DND-41 (cell line): ENCODE measurements around the gene MCU.
"Not testable (repeated sequence)": the region's sequence is repeated elsewhere in the genome, so short reads cannot be mapped to it uniquely, and the experiment has no call there.

Source experiments
- ATAC-seq: fragments of 200-7000 bp; cut with Tn5 transposase; 3 replicates; pipeline ENCODE4 v1.9.1; 2021; ENCODE audit warnings: low read depth; ENCODE audit not compliant: insufficient read depth
- DNase-seq: peaks from one replicate; pipeline ENCODE4 v3.0.0-alpha.2; 2020
- H2AFZ ChIP-seq: 2 replicates; pipeline ENCODE4 v1.6.0; 2012; ENCODE audit warnings: low read depth, low read length
- H3K27ac ChIP-seq: 2 replicates; pipeline ENCODE4 v1.5.1; 2012; ENCODE audit warnings: low read length, inconsistent platforms
- H3K27me3 ChIP-seq: fragments of 200-600 bp; sonication (generic); 2 replicates; pipeline ENCODE4 v1.6.0; 2012; ENCODE audit warnings: low read length, mild to moderate bottlenecking, inconsistent platforms; ENCODE audit not compliant: insufficient read depth, poor library complexity
- H3K36me3 ChIP-seq: 2 replicates; pipeline ENCODE4 v1.5.1; 2012; ENCODE audit warnings: low read length, inconsistent platforms; ENCODE audit not compliant: insufficient read depth
- H3K4me1 ChIP-seq: 2 replicates; pipeline ENCODE4 v1.5.1; 2012; ENCODE audit warnings: mild to moderate bottlenecking, low read length; ENCODE audit not compliant: insufficient read depth
- H3K4me2 ChIP-seq: 2 replicates; pipeline ENCODE4 v1.6.0; 2012; ENCODE audit warnings: mild to moderate bottlenecking, moderate library complexity, low read length, inconsistent platforms; ENCODE audit not compliant: insufficient read depth
- H3K4me3 ChIP-seq, 2 experiments: fragments of 200-600 bp in 1 of 2; shearing (Covaris generic) in 1 of 2; 2 replicates each; pipeline ENCODE4 v1.5.1; 2012 to 2016; ENCODE audit warnings: inconsistent platforms in 2 of 2, low read length in 2 of 2, mild to moderate bottlenecking in 2 of 2, low read depth in 1 of 2, moderate library complexity in 1 of 2
- H3K79me2 ChIP-seq: 2 replicates; pipeline ENCODE4 v1.6.0; 2012; ENCODE audit warnings: low read length, inconsistent platforms; ENCODE audit not compliant: insufficient read depth
- H3K9ac ChIP-seq: 2 replicates; pipeline ENCODE4 v1.6.0; 2012; ENCODE audit warnings: low read depth, mild to moderate bottlenecking, inconsistent platforms, low read length, moderate library complexity
- H3K9me3 ChIP-seq: 2 replicates; pipeline ENCODE4 v1.5.1; 2012; ENCODE audit warnings: low read length, moderate library complexity, mild to moderate bottlenecking, inconsistent platforms; ENCODE audit not compliant: insufficient read depth, severe bottlenecking
- H4K20me1 ChIP-seq: 2 replicates; pipeline ENCODE4 v1.6.0; 2012; ENCODE audit warnings: low read length; ENCODE audit not compliant: insufficient read depth
- EZH2 ChIP-seq: IDR thresholded peaks from 3 replicates; pipeline ENCODE4 v1.6.1; 2012; ENCODE audit warnings: borderline replicate concordance, low read depth, mild to moderate bottlenecking, moderate library complexity, low read length, inconsistent platforms; ENCODE audit not compliant: severe bottlenecking
- TF ChIP-seq, protein P1 (sequence below): IDR thresholded peaks from 2 replicates; pipeline ENCODE4 v1.5.1; 2012; ENCODE audit warnings: borderline replicate concordance, low read length, moderate library complexity, mild to moderate bottlenecking; ENCODE audit not compliant: poor library complexity, severe bottlenecking; ENCODE audit errors: extremely low read depth

The MCU gene

DNA sequence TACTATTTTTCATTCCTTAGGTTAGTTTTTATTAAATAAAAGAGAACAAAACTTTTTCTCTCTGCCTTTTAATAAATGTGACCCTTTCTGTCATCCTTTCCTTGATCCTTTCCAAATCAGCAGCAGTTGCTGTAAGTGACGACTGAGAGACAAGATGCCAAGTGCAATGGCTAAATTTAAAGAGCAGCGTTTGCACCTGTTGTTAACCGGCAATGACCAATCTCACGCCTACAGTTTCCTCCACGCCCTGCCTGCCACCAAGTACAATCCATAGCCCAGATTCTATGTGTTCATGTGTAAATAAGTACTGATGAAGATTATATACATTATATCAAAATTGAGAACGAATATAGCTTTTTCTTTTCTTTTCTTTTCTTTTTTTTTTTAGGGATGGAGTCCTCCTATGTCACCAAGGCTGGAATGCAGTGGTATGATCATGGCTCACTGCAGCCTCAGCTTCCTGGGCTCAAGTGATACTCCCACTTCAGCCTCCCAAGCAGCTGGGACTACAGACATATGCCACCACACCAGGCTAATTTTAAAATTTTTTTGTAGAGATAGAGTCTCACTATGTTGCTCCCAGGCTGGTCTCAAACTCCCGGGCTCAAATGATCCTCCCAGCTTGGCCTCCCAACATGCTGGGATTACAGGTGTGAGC is 6.5 kb upstream of the MCU start:
- no peak for TF ChIP-seq EZH2
- TF ChIP-seq, protein P1, sequence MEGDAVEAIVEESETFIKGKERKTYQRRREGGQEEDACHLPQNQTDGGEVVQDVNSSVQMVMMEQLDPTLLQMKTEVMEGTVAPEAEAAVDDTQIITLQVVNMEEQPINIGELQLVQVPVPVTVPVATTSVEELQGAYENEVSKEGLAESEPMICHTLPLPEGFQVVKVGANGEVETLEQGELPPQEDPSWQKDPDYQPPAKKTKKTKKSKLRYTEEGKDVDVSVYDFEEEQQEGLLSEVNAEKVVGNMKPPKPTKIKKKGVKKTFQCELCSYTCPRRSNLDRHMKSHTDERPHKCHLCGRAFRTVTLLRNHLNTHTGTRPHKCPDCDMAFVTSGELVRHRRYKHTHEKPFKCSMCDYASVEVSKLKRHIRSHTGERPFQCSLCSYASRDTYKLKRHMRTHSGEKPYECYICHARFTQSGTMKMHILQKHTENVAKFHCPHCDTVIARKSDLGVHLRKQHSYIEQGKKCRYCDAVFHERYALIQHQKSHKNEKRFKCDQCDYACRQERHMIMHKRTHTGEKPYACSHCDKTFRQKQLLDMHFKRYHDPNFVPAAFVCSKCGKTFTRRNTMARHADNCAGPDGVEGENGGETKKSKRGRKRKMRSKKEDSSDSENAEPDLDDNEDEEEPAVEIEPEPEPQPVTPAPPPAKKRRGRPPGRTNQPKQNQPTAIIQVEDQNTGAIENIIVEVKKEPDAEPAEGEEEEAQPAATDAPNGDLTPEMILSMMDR, result no peak
- no peak overlapping the region for H2AFZ ChIP-seq
- no peaks in the 10 kb centered on the region for H4K20me1 ChIP-seq
- H3K4me3 ChIP-seq, result no peak overlapping the region
- no peaks in the 10 kb centered on the region for H3K27me3 ChIP-seq
- no peaks in the 10 kb centered on the region for H3K9me3 ChIP-seq
- no peak overlapping the region for H3K9ac ChIP-seq
- H3K4me1 ChIP-seq, result no peaks in the 10 kb centered on the region
- H3K36me3 ChIP-seq, result no peaks in the 10 kb centered on the region
- H3K79me2 ChIP-seq, result no peaks in the 10 kb centered on the region
- DNase-seq (no peak), ATAC-seq (no peak)
- no peak overlapping the region for H3K27ac ChIP-seq
- no peak overlapping the region for H3K4me2 ChIP-seq

GRCh38 chr10:72686430-72686829 is 5.5 kb upstream of the MCU start:
- H3K4me1 ChIP-seq, H3K9me3 ChIP-seq, H3K36me3 ChIP-seq, H3K4me3 ChIP-seq, H3K27ac ChIP-seq, H2AFZ ChIP-seq, H4K20me1 ChIP-seq, H3K4me2 ChIP-seq, H3K9ac ChIP-seq, H3K27me3 ChIP-seq, DNase-seq, ATAC-seq, H3K79me2 ChIP-seq: not testable (repeated sequence)

- no peaks in the 10 kb centered on the region for H3K9me3 ChIP-seq
- H3K79me2 ChIP-seq, result no peaks in the 10 kb centered on the region
- no peaks in the 10 kb centered on the region for H3K27me3 ChIP-seq
- H3K9ac ChIP-seq, result no peak overlapping the region
- no peak overlapping the region for H3K27ac ChIP-seq
- ATAC-seq, result no peak
- H3K4me1 ChIP-seq, result peaks cover 7% of the 10 kb centered on the region
- H3K4me3 ChIP-seq, result no peak overlapping the region
- TF ChIP-seq, protein P1, result no peak
- TF ChIP-seq EZH2, result no peak
- H3K36me3 ChIP-seq, result no peaks in the 10 kb centered on the region
- H2AFZ ChIP-seq, result no peak overlapping the region
- no peaks in the 10 kb centered on the region for H4K20me1 ChIP-seq
- no peak overlapping the region for H3K4me2 ChIP-seq
- DNase-seq, result no peak
These were observed 4.9 kb upstream of the MCU start for GRCh38 chr10:72687035-72687434.

GRCh38 chr10:72688208-72688651 is 3.7 kb upstream of the MCU start:
- Histone ChIP-seq H3K4me3 (no peak overlapping the region), H4K20me1 (no peaks in the 10 kb centered on the region), H3K9ac (no peak overlapping the region), H3K4me2 (no peak overlapping the region), H3K79me2 (peaks cover 9% of the 10 kb centered on the region), H3K27ac (no peak overlapping the region), H3K9me3 (no peaks in the 10 kb centered on the region), H3K4me1 (peaks cover 13% of the 10 kb centered on the region), H3K36me3 (no peaks in the 10 kb centered on the region), H2AFZ (no peak overlapping the region), H3K27me3 (no peaks in the 10 kb centered on the region)
- ATAC-seq (no peak), DNase-seq (no peak)
- TF ChIP-seq EZH2, result no peak
- TF ChIP-seq, protein P1, result no peak
